Measurements from ENCODE around the gene VWA5B2.

Gene VWA5B2

GRCh38 chr3:184235381-184236032, 6.1 kb downstream of the VWA5B2 start:
- Histone ChIP-seq H3K79me2 (ENCODE audit: insufficient read depth, low read length) (no peaks in the 10 kb centered on the region), H3K9me3 (ENCODE audit: low read length) (no peaks in the 10 kb centered on the region), H3K4me3 (ENCODE audit: low read depth, low read length, poor library complexity, severe bottlenecking) (no peak overlapping the region), H3F3A (ENCODE audit: insufficient read depth, low read length) (no peaks in the 10 kb centered on the region), H3K36me3 (ENCODE audit: insufficient read depth, low read length) (no peaks in the 10 kb centered on the region), H3K9ac (ENCODE audit: low read length) (no peak overlapping the region), H2AFZ (ENCODE audit: low read length) (no peak overlapping the region), H3K27ac (ENCODE audit: low read depth, low read length, poor library complexity, severe bottlenecking) (no peak overlapping the region), H3K4me1 (ENCODE audit: insufficient read depth, low read length, severe bottlenecking) (no peaks in the 10 kb centered on the region), H3K27me3 (ENCODE audit: insufficient read depth, low read length) (peaks cover 9% of the 10 kb centered on the region), H4K20me1 (ENCODE audit: insufficient read depth, low read length) (no peaks in the 10 kb centered on the region), H3K4me2 (ENCODE audit: low read length) (no peak overlapping the region), H3K9me2 (ENCODE audit: low read depth, low read length) (no peaks in the 10 kb centered on the region)
- TF ChIP-seq EZH2 (IDR thresholded peaks at IDR 0.05; ENCODE audit: borderline replicate concordance, low read length) (no peak), CTCF (IDR thresholded peaks at IDR 0.05; ENCODE audit: low read length) (no peak)

- no peaks in the 10 kb centered on the region for H3K36me3 ChIP-seq (ENCODE audit: insufficient read depth, low read length)
- no peak overlapping the region for H3K4me2 ChIP-seq (ENCODE audit: low read length)
- peaks cover 9% of the 10 kb centered on the region for H3K27me3 ChIP-seq (ENCODE audit: insufficient read depth, low read length)
- no peaks in the 10 kb centered on the region for H3K79me2 ChIP-seq (ENCODE audit: insufficient read depth, low read length)
- H3F3A ChIP-seq (ENCODE audit: insufficient read depth, low read length), result no peaks in the 10 kb centered on the region
- H4K20me1 ChIP-seq (ENCODE audit: insufficient read depth, low read length), result no peaks in the 10 kb centered on the region
- no peak overlapping the region for H2AFZ ChIP-seq (ENCODE audit: low read length)
- H3K4me1 ChIP-seq (ENCODE audit: insufficient read depth, low read length, severe bottlenecking), result no peaks in the 10 kb centered on the region
- H3K27ac ChIP-seq (ENCODE audit: low read depth, low read length, poor library complexity, severe bottlenecking), result no peak overlapping the region
- TF ChIP-seq CTCF (IDR thresholded peaks at IDR 0.05; ENCODE audit: low read length) (no peak), EZH2 (IDR thresholded peaks at IDR 0.05; ENCODE audit: borderline replicate concordance, low read length) (no peak)
- no peaks in the 10 kb centered on the region for H3K9me3 ChIP-seq (ENCODE audit: low read length)
- no peak overlapping the region for H3K4me3 ChIP-seq (ENCODE audit: low read depth, low read length, poor library complexity, severe bottlenecking)
- no peaks in the 10 kb centered on the region for H3K9me2 ChIP-seq (ENCODE audit: low read depth, low read length)
- H3K9ac ChIP-seq (ENCODE audit: low read length), result no peak overlapping the region
Observed at GRCh38 chr3:184236033-184236410, 6.6 kb downstream of the VWA5B2 start.

GRCh38 chr3:184236636-184237035, 7.3 kb downstream of the VWA5B2 start:
- H3K36me3 ChIP-seq (ENCODE audit: insufficient read depth, low read length), result no peaks in the 10 kb centered on the region
- H3K4me2 ChIP-seq (ENCODE audit: low read length), result no peak overlapping the region
- H3K79me2 ChIP-seq (ENCODE audit: insufficient read depth, low read length), result no peaks in the 10 kb centered on the region
- H2AFZ ChIP-seq (ENCODE audit: low read length), result no peak overlapping the region
- no peaks in the 10 kb centered on the region for H3F3A ChIP-seq (ENCODE audit: insufficient read depth, low read length)
- H3K9me3 ChIP-seq (ENCODE audit: low read length), result no peaks in the 10 kb centered on the region
- H3K9ac ChIP-seq (ENCODE audit: low read length), result no peak overlapping the region
- H3K27me3 ChIP-seq (ENCODE audit: insufficient read depth, low read length), result peaks cover 9% of the 10 kb centered on the region
- H4K20me1 ChIP-seq (ENCODE audit: insufficient read depth, low read length), result no peaks in the 10 kb centered on the region
- no peak overlapping the region for H3K27ac ChIP-seq (ENCODE audit: low read depth, low read length, poor library complexity, severe bottlenecking)
- H3K9me2 ChIP-seq (ENCODE audit: low read depth, low read length), result no peaks in the 10 kb centered on the region
- no peaks in the 10 kb centered on the region for H3K4me1 ChIP-seq (ENCODE audit: insufficient read depth, low read length, severe bottlenecking)
- TF ChIP-seq EZH2 (IDR thresholded peaks at IDR 0.05; ENCODE audit: borderline replicate concordance, low read length) (no peak), CTCF (IDR thresholded peaks at IDR 0.05; ENCODE audit: low read length) (no peak)
- no peak overlapping the region for H3K4me3 ChIP-seq (ENCODE audit: low read depth, low read length, poor library complexity, severe bottlenecking)
